Measurements from ENCODE around the gene TBCK. TPM values are rescaled to one million over a fixed set of nuclear protein-coding genes. Genes with fewer than 3 reads are reported as not detected.

TBCK gene
- total and polyA plus RNA-seq, 2 of the 8 experiments (the other 6 are each of a cell fraction or from before 2014, with no cell fraction given), result 10.2 to 18.7 TPM

DNA sequence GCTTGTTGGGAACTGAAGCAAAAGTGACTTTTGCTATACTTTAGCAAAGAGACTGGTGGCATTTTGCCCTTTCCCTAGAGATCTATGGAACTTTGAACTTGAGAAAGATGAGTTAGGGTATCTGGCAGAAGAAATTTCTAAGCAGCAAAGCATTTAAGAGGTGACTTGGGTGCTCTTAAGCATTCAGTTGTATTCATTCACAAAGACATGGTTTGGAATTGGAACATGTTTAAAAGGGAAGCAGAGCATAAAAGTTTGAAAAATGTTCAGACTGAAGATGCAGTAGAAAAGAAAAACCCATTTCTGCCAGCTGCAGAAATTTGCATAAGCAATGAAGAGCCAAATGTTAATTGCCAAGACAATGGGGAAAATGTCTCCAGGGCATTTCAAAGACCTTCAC lies 21.9 kb upstream of the TBCK start:
- no peak overlapping the region for H4K5ac ChIP-seq (ENCODE audit: insufficient read length, low read depth, low read length)
- no peak overlapping the region for H2BK12ac ChIP-seq (ENCODE audit: low read depth, low read length)
- H3K9me3 ChIP-seq (ENCODE audit: insufficient read depth in 2 of 2, low read depth in 1 of 2, low read length in 1 of 2), result no peaks in the 10 kb centered on the region
- CTCF ChIA-PET (ENCODE audit: partially characterized antibody), result interaction anchor here (0.6 kb wide), 1 partner anchor 201 kb away, joined by 3 read pairs; no protein-coding TSS in a partner anchor
- H3K36me3 ChIP-seq (ENCODE audit: control insufficient read depth in 2 of 4, insufficient read depth in 4 of 4, low read length in 3 of 4), result peaks cover 0 to 25% (median 15%) of the 10 kb centered on the region in 4 experiments; a peak in 6 of 8 replicates
- no peak overlapping the region for H3K14ac ChIP-seq (ENCODE audit: insufficient read length)
- H2BK15ac ChIP-seq (ENCODE audit: low read length), result no peak overlapping the region
- no peak overlapping the region for H2BK20ac ChIP-seq (ENCODE audit: low read length)
- H4K91ac ChIP-seq (replicated peaks; ENCODE audit: insufficient read length, low read length), result no peak overlapping the region
- H3K79me2 ChIP-seq (ENCODE audit: control insufficient read depth in 1 of 2, insufficient read depth in 2 of 2, low read length in 2 of 2), result peaks cover 0 to 5% of the 10 kb centered on the region in 2 experiments; a peak in 1 of 4 replicates
- H3K18ac ChIP-seq (ENCODE audit: extremely low read depth, low read length), result no peak overlapping the region
- no peak overlapping the region for H2BK120ac ChIP-seq (replicated peaks; ENCODE audit: low read depth, low read length)
- H3K4ac ChIP-seq (replicated peaks; ENCODE audit: insufficient read length, low read depth, low read length), result no peak overlapping the region
- H4K20me1 ChIP-seq (replicated peaks in 1 of 2; ENCODE audit: control insufficient read depth in 1 of 2, insufficient read depth in 2 of 2, low read length in 2 of 2), result no peaks in the 10 kb centered on the region
- no peak overlapping the region for H3K23ac ChIP-seq (ENCODE audit: insufficient read length)
- H3K23me2 ChIP-seq (ENCODE audit: low read depth, low read length), result no peaks in the 10 kb centered on the region
- H3K79me1 ChIP-seq (ENCODE audit: low read depth, low read length), result no peaks in the 10 kb centered on the region
- H3K4me3 ChIP-seq (ENCODE audit: extremely low read depth in 1 of 4, insufficient read depth in 2 of 4, low read depth in 3 of 4, low read length in 4 of 4), result no peak overlapping the region
- H2AK5ac ChIP-seq (ENCODE audit: low read depth, low read length), result no peak overlapping the region
- POLR2A ChIA-PET (ENCODE audit: partially characterized antibody), result no interaction called here
- DNase-seq (ENCODE audit: low read depth in 1 of 2, low spot score in 2 of 2), result no peak
- no peak overlapping the region for H3K4me2 ChIP-seq (ENCODE audit: insufficient read depth in 1 of 2, low read depth in 2 of 2, low read length in 2 of 2)
- no peaks in the 10 kb centered on the region for H3K4me1 ChIP-seq (replicated peaks in 1 of 4; ENCODE audit: control insufficient read depth in 3 of 4, insufficient read depth in 4 of 4, low read length in 3 of 4)
- H3K27ac ChIP-seq (ENCODE audit: low read depth, low read length), result no peak overlapping the region
- H4K8ac ChIP-seq (ENCODE audit: extremely low read depth, insufficient read depth, low read length), result no peak overlapping the region
- no peak for FAIRE-seq
- no peak overlapping the region for H2BK5ac ChIP-seq (ENCODE audit: low read depth, low read length)
- H3K56ac ChIP-seq (replicated peaks; ENCODE audit: insufficient read length, low read depth, low read length), result no peak overlapping the region
- no peak overlapping the region for H3K9ac ChIP-seq (replicated peaks in 1 of 4; ENCODE audit: extremely low read depth in 1 of 4, low read depth in 3 of 4, low read length in 3 of 4)
- H2AFZ ChIP-seq (ENCODE audit: low read length), result no peak overlapping the region
- H3K27me3 ChIP-seq (replicated peaks in 1 of 4; ENCODE audit: control insufficient read depth in 3 of 4, extremely low read depth in 1 of 4, insufficient read depth in 3 of 4, low read length in 3 of 4), result no peaks in the 10 kb centered on the region
- no peak for TF ChIP-seq CBX5 (IDR thresholded peaks at IDR 0.05; ENCODE audit: low read depth, low read length)
- TF ChIP-seq, protein P1, sequence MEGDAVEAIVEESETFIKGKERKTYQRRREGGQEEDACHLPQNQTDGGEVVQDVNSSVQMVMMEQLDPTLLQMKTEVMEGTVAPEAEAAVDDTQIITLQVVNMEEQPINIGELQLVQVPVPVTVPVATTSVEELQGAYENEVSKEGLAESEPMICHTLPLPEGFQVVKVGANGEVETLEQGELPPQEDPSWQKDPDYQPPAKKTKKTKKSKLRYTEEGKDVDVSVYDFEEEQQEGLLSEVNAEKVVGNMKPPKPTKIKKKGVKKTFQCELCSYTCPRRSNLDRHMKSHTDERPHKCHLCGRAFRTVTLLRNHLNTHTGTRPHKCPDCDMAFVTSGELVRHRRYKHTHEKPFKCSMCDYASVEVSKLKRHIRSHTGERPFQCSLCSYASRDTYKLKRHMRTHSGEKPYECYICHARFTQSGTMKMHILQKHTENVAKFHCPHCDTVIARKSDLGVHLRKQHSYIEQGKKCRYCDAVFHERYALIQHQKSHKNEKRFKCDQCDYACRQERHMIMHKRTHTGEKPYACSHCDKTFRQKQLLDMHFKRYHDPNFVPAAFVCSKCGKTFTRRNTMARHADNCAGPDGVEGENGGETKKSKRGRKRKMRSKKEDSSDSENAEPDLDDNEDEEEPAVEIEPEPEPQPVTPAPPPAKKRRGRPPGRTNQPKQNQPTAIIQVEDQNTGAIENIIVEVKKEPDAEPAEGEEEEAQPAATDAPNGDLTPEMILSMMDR (IDR thresholded peaks at IDR 0.05; ENCODE audit: control extremely low read depth in 1 of 3, insufficient read depth in 1 of 3, low read depth in 1 of 3, low read length in 3 of 3), result no peak
- TF ChIP-seq KDM4A (IDR thresholded peaks at IDR 0.05; ENCODE audit: low read depth, low read length, severe bottlenecking), result no peak
- no peak for TF ChIP-seq EZH2 (IDR thresholded peaks at IDR 0.05; ENCODE audit: low read depth, low read length, severe bottlenecking)
- no peak for TF ChIP-seq EP300 (IDR thresholded peaks at IDR 0.05; ENCODE audit: borderline replicate concordance in 1 of 2, low read depth in 2 of 2, low read length in 2 of 2)
- no peak for TF ChIP-seq SUZ12 (IDR thresholded peaks at IDR 0.05; ENCODE audit: low read length)
- TF ChIP-seq ASH2L (IDR thresholded peaks at IDR 0.05; ENCODE audit: low read length), result no peak
- no peak for TF ChIP-seq NRF1 (IDR thresholded peaks at IDR 0.05; ENCODE audit: low read depth, low read length)
- TF ChIP-seq TEAD4 (IDR thresholded peaks at IDR 0.05; ENCODE audit: low read depth, low read length), result no peak
- TF ChIP-seq, protein P2, sequence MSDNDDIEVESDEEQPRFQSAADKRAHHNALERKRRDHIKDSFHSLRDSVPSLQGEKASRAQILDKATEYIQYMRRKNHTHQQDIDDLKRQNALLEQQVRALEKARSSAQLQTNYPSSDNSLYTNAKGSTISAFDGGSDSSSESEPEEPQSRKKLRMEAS (IDR thresholded peaks at IDR 0.05), result no peak
- TF ChIP-seq EGR1 (IDR thresholded peaks at IDR 0.05; ENCODE audit: borderline replicate concordance, low read depth, low read length), result no peak
- no peak for TF ChIP-seq TCF12 (IDR thresholded peaks at IDR 0.05; ENCODE audit: low read depth, low read length)
